Fibroblast of lung (primary cell): Measurements from ENCODE around the gene C1QTNF7.

Source experiments
- CTCF ChIP-seq, 2 donors: IDR thresholded peaks in 1 of 2; conservative IDR thresholded peaks in 1 of 2; 1 replicate in 1 of 2; 2 replicates in 1 of 2; pipeline ENCODE4 v1.5.1; 2011 to 2012; ENCODE audit warnings: low read length in 2 of 2, control low read depth in 1 of 2, inconsistent platforms in 1 of 2, low read depth in 1 of 2, mild to moderate bottlenecking in 1 of 2
- EZH2 ChIP-seq: IDR thresholded peaks from 2 replicates; pipeline ENCODE4 v1.5.1; 2012; ENCODE audit warnings: low read length, control low read depth, mild to moderate bottlenecking; ENCODE audit errors: missing control alignments

GRCh38 chr4:15412461-15412860 is 15.4 kb upstream of the C1QTNF7 start:
- TF ChIP-seq CTCF (conservative IDR thresholded peaks at IDR 0.05 in 1 of 2, IDR thresholded peaks at IDR 0.05 in 1 of 2; ENCODE audit: low read depth in 1 of 2, low read length in 2 of 2), result no peak
- no peak for TF ChIP-seq EZH2
